CD4-positive, alpha-beta T cell treated with Interleukin-1 beta for 1 hour (primary cell): ENCODE data around the gene ACBD6.
A peak's percentile ranks its signal among the peaks of the same experiment; 100 is the strongest.
"Not testable (repeated sequence)": the region's sequence is repeated elsewhere in the genome, so short reads cannot be mapped to it uniquely, and the experiment has no call there.

ENCODE experiments used
- DNase-seq, 2 donors: peaks; one replicate each; pipeline ENCODE4 v3.0.0-alpha.2; 2020 to 2022

The ACBD6 gene

DNA sequence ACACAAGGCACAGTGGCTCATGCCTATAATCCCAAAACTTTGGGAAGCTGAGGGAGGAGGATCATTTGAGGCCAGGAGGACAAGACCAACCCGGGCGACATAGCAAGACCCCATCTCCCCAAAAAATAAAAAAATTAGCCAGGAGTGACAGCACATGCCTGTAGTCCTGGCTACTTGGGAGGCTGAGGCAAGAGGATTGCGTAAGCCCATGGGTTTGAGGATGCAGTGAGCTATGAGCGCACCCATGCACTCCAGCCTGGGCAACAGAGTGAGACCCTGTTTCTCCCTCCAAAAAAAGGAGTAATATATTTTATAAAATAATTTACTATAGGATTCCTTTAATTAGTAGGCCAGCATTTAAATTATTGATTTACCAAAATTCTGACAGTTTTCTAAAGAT is 89.8 kb downstream of the ACBD6 start:
- no peak for DNase-seq

- DNase-seq = not testable (repeated sequence)
Measured at GRCh38 chr1:180408128-180408527, 94.2 kb downstream of the ACBD6 start.

DNA sequence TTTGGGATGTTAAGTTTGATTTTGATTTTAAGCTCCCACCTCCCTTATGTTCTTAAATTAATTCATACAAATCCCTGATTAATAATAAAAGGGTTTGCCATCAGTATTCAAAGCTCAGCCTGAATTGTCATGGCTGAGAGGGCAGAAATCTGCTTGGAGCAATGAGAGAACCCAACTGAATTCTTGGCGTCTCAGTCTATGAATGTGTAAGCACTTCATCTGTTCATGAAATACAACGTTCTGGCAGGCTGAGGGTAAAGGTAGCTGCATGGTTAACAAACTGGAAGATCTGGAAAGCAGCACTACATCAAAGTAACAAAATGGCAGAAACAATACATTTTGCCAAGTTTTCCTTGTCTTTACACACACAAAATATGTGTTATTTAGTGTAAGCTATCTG is 95.3 kb downstream of the ACBD6 start:
- no peak for DNase-seq

DNA sequence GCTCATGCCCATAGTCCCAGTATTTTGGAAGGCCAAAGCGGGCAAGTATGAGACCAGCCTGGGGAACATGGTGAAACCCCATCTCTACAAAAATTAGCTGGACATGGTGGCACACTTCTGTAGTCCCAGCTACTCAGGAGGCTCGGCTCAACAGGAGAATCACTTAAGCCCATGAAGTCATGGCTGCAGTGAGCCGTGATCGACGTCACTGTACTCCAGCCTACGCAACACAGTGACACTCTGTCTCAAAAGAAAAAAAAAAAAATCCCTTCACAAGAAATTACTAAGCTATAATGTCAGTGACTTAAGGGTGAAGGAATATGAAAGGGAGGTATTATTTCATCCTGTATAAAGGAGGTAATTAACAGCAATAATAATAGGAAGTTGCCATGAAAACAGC is 99.8 kb downstream of the ACBD6 start:
- peak in 1 of 2 donors; percentile 11 for DNase-seq

DNA sequence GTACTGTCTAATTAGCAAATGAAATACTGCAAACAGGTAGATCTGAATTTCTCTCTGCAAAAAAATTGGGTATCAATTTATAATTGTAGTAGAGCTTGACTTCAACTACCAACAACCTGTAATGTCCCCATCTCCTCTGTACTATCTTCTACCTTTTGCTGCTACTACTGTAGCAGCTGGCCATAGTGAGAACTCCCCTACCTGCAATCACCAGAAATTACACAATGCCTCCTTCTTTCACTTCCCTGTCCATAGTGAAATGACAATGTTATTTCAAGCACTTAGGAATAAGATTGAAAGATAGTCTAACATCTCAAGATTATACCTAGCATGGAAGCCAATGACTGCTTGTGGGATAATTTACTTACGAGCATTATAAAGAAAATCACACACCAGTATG is 100.4 kb downstream of the ACBD6 start:
- no peak for DNase-seq

GRCh38 chr1:180397175-180397574 is 105.2 kb downstream of the ACBD6 start:
- no peak for DNase-seq

DNA sequence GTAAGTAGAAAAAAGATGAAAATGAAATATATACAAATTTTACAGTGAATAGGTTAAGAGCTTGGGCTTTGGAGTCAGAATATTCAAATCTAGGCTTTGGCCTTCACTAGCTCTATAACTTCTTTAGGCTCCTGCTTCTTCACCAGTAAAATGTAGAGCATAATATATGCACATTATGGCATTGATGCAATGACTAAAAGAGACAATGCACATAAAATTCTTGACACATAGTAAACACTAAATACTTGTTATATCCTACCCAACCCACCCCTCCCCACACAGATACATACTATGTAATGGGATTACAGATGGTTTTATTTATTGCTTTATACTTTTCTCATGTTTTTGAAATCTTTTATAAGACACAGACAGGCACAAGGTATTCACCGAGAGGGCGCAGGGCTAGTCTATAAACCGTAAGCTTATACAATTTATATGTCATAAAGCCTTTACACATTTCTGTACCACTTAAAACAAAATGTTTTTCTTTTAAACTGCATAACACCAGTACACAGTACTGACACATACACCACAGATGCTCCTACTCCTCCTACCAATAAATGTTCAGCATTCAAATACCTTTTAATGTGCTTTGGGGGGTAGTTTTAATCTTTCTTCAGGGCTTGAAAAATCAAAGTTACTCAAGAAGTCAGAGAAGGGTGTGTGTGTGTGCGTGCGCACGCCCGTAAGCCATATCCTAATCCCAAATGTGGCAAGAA is 109.8 kb downstream of the ACBD6 start:
- DNase-seq = no peak

GRCh38 chr1:180392020-180392419 is 110.4 kb downstream of the ACBD6 start:
- no peak for DNase-seq

- no peak for DNase-seq
Measured at GRCh38 chr1:180387413-180387812, 115.0 kb downstream of the ACBD6 start.

DNA sequence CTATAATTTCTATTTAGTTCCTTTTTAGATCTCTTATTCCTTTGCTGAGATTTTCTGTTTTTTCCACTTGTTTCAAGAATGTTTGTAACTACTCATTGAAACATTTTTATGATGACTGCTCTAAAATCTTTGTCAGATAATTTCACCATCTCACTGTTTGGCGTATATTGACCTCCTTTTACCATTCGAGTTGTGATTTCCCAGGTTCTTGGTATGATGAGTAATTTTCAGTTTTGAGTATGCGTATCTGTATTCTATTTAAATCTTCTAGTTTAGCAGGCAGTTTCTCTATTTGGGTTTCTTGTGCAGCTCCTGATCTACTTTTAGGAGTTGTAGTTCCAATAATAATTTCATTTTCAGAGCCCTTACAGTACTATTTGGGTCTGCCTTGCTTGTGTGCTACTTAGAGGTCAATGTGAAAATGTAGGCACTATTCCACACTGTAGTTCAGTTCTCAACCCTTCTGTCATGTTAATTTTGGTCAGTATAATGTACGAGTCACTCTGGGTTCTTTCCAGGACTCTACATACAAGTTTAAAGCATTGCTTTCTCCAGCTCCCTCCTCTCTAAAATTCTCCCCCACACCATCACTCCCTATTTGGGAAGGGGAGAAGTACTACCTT is 115.5 kb downstream of the ACBD6 start:
- DNase-seq = no peak

DNA sequence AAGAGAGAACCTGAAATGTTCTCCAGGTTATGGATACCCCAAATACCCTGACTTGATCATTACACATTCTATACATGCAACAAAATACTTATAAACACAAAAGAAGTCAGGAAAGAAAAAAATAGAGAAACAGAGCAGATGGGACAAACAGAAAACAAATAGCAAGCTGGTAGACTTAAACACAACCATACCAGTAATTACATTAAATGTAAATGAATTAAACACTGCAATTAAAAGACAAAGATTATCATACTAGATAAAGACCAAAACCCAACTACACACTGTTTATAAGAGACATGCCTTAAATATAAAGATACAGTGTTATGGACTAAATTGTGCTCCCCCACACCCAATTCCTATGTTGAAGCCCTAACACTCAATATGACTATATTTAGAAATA is 117.2 kb downstream of the ACBD6 start:
- no peak for DNase-seq

- DNase-seq = no peak
Measured at GRCh38 chr1:180384286-180385005, 117.9 kb downstream of the ACBD6 start.

DNA sequence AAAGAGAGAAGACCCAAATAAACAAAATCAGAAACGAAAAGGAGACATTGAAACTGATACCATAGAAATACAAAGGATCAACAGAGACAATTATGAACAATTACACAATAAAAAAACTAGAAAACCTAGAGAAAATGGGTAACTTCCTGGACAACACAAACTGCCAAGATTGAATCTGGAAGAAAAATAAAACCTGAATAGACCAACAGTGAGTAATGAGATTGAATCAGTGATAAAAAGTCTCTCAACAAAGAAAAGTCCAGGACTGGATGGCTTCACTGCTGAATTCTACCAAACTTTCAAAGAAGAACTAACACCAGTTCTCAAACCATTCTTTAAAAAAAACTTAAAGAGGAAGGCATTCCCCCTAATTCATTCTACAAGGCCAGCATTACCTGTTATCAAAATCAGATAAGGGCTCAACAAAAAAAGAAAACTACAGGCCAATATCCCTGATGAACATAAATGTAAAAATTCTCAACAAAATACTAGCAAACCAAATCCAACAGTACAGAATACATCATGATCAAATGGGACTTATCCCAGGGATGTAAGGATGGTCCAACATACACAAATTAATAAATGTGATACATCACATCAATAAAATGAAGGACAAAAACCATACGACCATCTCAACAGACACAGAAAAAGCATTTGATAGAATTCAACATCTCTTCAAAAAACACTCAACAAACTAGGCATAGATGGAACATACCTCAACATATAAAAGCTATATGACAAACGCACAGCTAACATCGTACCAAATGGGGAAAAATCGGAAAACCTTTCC is 119.9 kb downstream of the ACBD6 start:
- no peak for DNase-seq

DNA sequence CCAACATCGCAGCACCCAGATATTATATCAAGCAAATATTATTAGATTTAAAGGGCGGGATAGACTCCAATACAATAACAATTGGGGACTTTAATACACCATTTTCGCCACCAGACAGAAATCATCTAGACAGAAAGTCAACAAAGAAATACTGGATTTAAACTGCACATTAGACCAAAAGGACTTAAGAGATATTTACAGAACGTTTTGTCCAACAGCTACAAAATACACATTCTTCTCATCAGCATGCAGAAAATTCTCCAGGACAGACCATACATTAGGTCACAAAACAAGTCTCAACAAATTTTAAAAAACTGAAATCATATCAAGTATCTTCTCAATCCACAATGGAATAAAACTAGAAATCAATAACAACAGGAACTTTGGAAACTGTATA is 121.2 kb downstream of the ACBD6 start:
- DNase-seq = no peak

DNA sequence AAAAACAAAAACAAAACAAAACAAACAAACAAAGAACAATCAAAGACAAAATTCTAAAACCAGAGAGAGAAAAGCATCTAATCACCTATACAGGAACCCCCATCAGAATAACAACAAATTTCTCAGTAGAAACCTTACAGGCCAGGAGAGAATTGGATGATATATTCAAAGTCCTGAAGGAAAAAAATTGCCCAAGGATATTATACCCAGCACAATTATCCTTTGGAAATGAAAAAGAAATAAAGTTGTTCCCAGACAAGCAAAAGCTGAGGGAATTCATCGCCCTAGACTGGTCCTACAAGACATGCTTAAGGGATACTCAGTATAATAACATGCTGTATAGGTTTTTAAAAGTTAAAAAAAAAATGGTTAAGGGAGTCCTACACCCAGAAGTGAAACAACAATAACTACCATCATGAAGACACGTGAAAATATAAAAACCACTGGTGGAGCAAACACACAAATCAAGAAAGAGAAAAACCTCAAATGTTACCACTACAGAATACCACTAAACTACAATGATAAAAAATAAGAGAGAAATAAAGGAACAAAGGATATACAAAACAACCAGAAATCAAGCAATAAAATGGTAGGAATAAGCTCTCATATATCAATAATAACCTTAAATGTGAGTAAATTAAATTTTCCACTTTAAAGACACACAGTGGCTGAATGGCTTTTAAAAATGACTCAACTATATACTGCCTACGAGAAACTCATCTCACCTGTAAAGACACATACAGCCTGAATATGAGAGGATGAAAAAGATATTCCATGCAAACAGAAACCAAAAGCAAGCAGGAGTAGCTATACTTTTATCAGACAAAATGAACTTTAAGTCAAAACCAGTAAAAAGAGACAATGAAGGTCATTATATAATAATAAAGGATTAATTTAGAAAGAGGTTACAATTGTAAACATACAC is 121.9 kb downstream of the ACBD6 start:
- DNase-seq = no peak

GRCh38 chr1:180376800-180377199 is 125.6 kb downstream of the ACBD6 start:
- no peak for DNase-seq

- no peak for DNase-seq
Measured at GRCh38 chr1:180376253-180376652, 126.1 kb downstream of the ACBD6 start.

- no peak for DNase-seq
Measured at GRCh38 chr1:180372728-180373127, 129.6 kb downstream of the ACBD6 start.

DNA sequence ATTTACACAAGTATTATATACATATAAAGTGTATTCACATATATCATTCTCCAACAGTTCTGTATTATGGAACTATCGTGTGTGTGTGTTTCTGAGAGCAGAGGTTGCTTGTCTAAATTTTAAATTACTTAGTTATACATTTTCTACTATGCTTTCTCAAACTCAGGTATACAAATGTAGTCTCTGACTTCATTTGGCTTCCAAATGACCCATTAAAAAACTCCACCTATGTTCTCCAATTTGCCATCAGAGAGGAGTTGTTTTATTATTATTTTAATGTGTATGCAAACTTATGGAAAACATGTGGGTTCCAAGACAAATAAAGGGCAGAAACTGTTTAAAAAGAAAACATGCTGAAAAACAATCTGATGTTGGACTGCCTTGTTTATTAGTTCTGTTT is 131.8 kb downstream of the ACBD6 start:
- DNase-seq = no peak

GRCh38 chr1:180370188-180370587 is 132.2 kb downstream of the ACBD6 start:
- no peak for DNase-seq

DNA sequence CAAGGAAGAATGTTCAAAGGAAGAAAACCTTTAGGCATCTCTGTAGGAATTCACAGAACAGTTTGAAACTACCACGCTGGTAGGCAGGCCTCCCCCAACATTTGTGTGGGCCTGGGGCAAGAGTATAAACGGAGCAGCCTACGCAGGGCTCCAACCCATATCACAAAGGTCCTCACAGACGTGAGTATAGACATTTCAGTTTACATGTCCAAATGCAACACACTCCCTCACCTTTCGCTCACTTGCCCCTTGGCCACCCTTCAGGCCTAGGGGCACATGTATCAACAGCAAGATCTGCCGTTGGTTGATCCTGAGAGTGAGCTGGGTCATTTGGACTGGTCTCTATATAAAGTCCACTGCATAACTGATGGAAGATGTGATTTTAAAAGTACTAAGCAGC is 133.3 kb downstream of the ACBD6 start:
- no peak for DNase-seq

DNA sequence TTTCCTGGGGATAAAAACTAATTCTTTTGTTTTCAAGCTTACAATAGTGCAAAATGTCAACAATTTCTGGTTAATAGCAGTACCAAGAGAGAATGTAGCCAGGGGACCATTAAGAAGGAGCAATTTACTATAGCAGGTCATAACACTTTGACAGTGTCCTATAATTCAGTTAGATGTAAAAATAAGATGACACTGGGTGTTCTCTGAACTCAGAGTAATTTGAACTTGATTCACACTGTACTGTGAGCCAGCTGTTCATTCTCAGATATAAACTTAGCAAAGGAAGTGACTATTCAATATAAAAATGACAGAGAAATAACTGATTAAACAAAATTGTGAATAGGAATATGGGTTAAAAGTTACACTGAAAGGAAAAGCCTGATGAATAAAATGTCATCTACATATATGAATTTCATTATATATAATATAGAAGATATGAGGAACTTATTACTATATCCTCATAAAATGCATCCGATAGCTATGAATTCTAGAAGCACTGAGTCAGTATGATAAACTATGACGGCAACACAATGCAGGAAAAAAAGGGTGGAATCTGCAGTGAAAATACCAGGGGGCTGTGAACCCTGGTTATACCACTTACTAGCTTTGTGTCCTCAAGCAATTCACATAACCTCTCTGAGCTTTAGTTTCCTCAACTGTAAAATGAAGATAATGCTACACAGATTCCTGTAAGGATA is 135.9 kb downstream of the ACBD6 start:
- DNase-seq = no peak
